Limb (tissue), 2 donors: ENCODE results near the gene LAMA2.
A peak's percentile ranks its signal among the peaks of the same experiment; 100 is the strongest.

Experiments used
- DNase-seq, 2 donors: peaks; one replicate each; pipeline ENCODE4 v3.0.0-alpha.2; 2016; ENCODE audit errors: extremely low spot score in 2 of 2

Gene LAMA2

DNA sequence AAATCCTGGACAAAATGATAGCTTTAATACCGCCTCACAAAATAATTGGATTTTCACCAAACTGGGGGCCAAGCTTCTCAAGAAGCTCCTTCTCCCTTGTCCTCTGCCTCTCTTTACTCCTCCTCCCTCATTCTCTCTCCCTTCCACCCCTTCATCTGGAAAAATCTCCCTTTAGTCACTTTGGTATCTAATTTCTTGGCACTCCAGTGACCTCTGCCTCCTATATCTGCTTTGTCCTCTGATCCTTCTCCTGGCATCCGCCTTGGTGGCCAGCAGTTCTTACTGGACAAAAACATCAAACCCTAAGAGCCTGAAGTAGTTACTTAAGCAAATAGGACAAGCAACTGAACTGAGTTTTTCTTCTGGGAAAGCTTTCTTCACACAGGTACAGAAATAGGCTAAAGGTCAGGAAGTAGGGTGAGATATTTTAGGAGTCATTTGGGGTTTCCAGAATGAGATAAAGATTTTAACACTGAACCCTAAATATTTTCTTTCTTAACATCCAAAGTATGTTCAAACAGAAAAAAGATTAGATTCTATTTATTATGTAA is 606.4 kb downstream of the LAMA2 start:
- no peak for DNase-seq

DNA sequence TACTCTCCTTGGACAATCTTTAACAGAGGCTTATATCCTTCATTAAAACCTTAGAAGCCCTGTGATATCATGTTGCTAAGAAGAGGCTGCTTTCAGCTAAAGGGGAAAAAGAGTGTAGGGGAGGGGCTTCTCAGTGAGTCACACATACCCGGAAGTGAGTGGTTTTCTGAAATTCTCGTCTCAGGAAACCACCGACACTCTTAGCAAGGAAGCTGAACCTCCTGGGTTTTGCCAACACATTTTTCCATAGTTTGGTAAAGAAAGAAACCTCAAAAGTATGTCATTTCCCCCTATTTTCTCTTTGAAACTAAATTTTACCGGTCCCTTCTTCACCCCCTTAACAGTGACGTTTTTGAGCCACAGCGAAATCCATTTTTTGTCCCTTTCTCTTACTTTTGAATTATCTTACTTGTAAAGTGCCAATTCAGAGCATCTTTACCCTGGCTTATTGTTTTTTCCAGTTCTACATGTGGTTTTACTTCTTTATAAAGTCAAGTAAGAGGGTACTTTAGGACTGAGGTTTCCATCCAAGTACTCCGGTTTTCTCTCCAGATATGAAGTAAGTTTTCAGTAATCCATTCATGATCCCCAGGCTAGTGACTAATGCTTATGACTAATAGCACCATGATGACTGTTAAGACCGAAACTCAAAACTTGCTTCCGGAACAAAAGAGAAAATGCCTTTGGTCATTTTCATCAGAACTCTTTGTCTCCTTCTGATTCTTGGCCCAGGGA is 607.8 kb downstream of the LAMA2 start:
- DNase-seq: peak in 1 of 2 donors; percentile 42

DNA sequence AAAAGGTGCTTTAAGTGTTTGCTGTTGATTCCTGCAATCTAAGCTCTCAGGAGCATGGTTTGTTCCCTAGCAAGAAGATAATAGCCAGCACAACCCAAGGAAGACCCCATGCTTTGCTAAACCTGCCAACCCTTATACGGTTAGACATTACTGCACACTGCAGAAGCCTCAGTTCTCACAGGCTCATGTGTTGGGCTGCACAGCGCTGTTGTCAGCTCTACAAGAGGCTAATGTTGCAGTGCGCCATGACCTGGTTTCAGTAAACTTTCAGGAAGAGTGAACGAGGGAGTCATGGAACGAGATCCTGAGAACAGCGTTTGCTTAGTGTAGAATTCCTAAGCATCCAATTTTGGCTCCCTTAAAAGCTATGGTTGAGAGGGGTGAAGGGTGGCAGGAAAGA is 608.5 kb downstream of the LAMA2 start:
- no peak for DNase-seq

DNA sequence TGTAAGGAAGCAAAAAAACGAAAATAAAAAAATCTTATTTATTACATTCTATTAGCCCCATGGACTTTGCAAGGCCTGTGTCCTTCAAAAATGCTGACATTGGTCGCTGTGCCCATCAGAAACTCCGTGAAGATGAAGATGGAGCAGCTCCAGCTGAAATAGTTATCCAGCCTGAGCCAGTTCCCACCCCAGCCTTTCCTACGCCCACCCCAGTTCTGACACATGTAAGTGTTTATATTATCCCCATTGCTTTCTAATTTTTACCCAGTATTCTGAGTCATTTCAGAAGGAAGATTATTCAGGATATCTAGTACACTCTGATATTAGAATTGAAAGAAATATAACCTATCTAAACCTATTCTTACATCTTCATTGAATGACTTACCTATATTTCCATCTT is 609.3 kb downstream of the LAMA2 start:
- no peak for DNase-seq

DNA sequence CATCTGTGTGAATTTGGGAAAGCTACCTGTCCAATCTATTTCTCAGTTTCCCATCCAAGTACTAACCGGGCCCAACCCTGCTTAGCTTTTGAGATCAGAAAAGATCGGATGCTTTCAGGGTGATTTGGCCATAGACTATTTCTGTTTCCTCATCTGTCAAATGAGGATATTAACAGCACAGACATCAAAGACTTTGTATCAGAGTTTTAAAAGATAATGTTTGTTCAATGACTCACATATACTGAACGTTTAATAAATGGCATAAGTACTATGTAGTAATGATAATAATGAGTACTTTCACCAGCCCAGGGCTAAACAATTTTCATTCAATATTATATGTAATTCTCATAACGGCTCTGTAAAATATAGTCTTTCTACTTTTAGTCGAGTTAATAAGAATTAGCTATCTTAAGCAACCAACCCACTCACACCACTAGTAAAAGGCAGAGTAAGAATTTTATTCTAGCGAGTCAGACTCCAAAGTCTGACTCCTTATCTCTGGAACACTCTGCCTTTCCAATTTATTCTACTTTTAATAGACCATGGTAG is 610.5 kb downstream of the LAMA2 start:
- no peak for DNase-seq

DNA sequence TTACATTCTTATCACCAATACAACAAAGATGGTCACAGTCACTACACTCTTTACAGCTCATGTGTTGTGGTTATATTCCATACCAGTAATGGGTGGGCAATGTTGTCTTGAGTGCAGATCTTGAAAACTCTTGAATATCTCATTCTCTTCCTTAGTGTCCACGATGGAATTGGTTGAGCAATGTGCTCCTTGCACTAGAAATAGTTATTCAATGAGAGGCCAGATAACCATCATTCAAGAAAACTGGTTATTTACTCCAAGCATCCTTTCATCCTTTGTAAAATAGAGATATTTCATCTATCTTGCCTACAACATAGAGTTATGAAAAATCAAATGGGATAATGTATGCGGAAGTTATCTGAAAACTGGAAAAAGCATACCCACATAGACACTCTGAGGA is 611.2 kb downstream of the LAMA2 start:
- DNase-seq: no peak

DNA sequence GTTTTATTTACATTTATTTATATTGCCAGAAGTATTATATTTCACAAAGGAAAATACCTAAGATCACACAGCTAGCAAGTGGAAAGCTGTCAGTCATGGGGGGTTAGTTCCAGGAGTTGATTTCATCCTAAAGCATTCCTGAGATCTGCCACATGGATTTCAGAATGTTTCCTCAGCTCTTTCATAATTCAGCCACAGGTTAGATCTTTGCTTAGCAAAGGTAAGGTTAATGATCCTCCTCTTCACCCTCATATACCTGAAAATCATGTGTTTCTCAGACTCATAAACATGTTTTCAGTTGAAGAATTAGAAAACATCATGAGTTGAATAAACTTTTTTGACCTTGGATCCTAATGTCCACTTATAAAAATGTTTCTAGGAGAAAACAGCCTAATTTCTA is 611.6 kb downstream of the LAMA2 start:
- DNase-seq: no peak

DNA sequence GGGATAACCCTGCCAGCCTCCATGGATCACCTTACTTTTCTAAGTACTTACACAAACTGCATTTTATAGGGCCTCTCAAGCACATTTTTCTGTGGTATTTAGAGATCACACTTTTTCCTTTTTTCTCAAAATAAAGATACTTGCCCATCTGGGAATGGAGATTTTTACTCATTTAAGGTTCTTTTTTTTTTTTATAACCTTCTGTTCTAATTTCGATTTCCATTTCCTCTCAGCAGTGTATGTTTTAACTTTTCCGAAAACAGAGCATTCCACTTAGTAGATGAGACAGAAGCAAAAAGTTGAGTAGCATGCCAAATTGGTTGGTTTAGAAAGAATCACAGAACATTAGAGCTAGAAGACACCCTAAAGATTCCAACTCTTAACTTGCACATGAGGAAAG is 612.7 kb downstream of the LAMA2 start:
- DNase-seq: no peak

DNA sequence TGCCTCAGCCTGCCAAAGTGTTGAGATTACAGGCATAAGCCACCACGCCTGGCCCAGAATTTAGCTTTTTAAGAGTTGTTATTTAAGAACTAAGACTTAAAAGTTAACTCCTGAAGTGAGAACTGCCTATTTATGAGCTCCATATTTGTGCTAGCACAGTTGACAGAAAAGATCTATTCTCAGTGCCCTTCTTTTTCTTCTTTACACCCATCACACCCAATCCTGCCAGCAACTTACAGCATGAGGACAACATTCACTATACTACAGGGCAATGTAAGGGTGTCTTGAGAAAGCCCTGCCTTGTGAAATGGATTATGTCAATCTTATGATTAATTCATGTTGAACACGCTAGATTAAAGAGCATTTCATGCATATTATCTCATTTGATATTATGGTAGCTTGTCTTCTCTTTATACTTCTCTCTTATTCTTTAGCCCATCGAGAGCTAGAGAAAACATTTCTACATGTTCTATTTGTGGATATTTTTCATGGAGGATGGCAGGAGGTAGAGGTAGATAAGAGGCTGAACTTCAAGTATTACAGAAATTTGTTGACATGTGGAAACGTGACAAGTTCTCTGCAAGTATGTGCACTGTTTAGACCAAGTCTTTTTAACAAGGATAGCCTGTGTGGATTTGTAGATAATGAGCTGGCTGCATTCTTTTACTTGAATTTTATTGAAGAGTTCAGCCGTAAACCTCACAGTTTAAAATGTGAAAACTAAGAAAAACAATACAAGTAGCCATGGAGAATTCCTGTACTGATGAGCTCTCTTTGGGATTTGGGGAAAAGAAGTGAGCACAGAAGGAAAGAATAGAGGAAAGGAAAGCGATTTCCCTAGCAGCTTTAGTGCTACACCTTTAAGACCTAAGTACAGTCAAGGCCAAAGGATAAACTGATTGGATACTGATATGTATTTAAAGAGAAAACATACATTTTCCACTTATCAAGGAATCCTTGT is 614.8 kb downstream of the LAMA2 start:
- no peak for DNase-seq

DNA sequence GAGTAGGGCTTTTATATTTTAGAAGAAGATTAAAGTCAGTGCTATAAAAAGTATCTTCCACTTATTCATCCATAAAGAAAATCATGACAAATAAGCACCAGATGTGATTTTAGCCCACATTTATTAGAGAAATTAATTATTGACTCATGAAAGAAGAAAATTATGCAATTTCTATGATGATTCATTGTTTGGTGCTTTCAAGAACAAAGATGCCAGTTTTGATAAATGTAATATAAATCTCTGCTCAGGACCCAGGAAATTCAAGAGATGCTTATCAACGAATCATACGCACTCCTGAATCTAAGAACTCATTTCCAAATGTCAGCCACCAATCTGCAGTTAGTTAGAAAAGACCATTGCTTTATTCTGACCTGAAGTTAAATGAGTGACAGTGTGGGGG is 615.6 kb downstream of the LAMA2 start:
- DNase-seq: no peak

DNA sequence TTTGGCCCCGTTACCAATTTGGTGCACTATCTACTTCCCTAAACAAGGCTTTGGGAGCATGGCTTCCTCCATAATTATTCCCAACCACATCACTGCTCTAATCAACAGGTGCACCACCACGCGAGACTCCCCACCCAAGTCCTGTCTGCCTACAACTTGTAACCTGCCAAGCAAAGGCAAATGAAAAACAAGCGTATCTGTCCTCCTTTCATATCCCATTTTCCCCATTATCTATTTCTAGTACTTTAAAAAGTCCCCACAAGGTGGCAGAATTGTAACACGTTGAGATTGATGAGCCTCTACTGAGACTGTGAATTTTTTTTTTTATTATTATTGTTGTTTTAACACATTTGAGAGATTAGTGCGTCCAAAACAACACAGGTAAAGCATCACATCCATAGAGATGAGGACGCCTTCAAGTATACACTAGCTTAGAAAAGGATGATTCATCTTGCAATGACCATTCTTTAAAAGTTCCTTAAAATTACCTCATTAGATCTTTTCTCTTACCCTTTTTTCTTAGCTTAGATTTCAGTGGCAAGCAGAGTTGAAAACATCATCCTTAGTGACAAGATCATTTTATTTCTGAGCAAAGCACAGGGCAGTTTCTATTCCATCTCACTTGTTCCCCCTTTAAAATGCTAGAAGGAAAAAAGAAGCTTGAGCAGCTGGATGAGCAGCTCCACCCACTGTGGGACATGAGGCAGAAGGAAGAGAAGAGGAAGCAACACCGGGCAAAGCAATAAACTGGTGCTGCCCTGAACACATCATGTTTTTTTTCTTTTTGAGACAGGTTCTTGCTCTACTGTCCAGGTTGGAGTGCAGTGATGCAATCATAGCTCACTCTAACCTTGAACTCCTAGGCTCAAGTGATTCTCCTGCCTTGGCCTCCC is 616.3 kb downstream of the LAMA2 start:
- DNase-seq: peak in 1 of 2 donors; percentile 50

DNA sequence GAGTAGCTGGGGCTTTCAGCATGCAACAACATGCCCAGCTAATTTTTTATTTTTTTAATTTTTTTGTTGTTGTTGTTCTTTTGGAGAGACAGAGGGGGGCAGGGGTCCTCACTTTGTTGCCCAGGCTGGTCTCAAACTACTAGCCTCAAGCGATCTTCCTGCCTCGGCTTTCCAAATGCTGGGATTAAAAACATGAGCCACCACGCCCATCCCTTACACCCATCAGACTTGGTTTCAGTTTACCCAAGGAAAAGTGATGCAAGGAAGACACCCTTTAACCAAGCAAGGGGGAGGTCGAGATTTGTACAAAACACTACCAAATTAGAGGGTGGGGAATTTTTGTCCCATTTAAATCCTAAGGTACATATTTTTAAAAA is 616.9 kb downstream of the LAMA2 start:
- no peak for DNase-seq

DNA sequence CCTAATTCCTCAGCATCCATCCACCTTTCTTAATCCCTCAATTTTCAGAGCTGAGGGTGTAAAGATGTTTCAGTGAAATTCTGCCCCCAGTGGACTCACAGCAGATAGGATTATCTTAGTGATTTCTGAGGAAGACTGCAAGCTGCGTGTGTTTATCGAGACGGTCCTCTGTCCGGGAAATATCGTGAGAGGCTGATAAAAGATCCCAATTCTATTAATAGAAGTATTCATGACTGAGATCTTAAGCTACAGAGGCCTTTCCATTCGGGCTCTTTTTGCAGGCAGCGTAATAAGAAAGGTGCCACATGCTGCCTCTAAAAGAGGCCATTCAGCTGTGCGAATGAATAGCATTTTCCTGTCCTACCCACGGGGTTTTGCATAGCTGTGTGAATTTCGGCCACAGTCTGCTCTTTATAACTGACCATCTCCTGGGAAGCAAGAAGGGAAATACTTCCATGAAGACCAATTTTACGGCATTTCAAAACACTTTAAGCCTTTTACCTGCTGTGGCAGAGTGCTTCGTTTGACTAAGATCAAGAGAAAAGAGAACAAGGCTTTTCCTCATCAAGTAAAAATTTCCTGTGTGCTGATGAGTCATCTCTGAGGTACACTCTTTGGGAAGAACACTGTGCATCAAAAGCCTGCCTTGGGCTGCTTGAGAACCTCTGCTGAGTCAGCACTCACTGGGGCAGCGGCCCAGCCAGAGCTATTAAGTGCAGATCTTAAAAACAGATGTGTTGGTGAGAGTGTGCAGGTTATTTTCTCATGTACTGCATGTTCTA is 618.2 kb downstream of the LAMA2 start:
- DNase-seq: peak; percentile 59 to 67

DNA sequence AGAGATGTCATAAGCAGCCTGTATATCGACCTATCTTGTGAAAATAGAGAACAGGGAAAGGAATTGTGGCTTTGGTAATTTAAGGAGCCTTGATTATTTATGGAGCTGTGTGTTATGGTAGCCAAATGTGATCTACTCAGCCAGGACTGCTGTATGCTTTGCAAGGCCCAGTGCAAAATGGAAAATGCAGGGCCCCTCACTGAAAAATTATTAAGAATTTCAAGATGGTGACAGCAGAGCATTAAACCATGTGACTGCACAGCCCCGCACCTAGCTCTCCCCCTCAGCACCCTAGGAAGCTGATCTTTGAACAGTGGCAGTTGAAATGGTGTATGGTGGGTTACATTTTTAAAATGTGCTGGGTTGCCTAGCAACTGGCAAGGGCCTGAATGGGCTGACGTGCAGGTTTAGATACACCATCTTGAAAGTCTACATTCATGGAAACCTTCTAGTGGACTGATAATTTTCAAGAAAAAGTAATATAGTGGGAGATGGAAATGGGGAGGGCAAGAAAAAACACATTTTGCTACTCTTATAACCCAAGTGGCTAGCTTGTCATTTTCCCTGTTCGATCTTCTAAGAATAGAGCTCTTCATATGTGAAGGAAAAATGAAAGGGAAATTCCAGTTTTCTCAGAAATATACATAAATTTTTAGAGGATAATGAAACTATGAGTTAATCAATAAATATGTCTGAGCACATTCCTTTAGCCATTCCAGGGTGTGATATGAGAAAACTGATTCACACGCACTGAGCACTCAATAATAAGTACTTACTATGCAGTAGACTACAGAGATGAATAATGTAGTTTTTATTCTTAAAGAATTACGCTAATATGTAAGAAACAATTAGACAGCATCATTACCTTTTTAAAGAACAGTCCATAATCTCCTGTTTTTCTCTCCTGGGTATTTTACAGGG is 619.1 kb downstream of the LAMA2 start:
- no peak for DNase-seq

DNA sequence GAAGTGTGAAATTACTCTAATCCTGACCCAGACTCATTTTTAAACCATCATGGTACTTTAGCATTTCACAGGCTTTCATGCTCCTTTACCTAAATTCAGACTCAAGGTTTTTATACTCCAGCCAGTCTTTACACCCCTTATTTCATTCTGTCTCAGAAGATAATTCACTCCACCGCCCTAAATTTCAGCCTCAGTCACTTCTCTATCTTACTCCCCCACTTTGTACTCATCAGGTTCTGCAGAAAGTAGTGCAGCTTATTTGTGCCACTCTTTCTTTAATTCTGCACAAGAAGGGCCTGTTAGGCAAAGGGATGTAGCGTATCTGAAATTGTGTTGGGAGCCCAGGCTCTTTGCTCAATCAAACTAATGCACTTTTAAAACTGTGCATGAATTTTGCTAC is 621.5 kb downstream of the LAMA2 start:
- DNase-seq: no peak

DNA sequence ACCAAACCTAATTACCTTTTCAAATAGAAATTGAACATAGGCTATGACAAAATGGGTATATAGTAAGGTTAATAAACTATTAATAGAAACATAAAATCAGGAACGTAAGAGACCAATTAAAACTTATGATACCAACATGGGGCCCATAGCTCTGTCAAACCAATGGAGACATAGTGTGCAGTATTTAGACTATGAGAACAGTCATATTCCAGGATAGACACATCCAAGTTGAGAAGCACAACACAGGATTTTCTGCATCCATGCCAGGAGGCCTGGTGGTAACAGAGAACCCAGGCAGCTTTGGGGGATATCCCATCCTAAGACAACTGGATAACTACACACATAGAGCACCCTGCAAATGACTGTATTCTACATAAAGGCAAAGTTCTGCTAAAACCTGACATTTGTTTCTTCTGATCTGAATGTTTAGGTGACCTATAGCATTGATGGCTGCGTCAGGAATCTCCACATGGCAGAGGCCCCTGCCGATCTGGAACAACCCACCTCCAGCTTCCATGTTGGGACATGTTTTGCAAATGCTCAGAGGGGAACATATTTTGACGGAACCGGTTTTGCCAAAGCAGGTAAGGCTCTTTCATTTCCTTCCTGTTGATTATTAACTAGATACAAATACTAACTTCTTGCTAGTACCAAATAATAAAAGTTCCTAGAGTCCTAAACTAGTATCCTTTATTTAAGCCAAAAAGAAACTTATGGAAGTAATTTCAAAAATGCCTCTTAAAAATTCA is 624.3 kb downstream of the LAMA2 start:
- DNase-seq: no peak

DNA sequence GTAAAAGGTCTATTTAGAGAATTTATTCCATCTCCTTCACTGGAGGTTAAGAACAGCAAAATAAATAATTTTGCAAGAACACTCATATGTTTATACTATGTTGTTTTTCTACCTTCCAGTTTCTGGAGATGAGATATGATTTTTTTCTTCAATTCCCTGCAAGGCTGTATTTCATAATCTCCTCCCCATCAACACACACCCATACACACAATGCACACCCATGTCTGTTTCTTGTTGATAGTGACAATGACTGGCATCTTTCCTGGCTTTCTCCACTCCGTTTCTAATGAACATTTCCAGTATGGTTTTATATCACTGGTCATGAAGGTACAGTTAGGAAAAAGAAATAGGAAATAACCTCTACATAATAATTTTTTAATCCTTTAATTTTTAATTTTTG is 624.9 kb downstream of the LAMA2 start:
- no peak for DNase-seq

DNA sequence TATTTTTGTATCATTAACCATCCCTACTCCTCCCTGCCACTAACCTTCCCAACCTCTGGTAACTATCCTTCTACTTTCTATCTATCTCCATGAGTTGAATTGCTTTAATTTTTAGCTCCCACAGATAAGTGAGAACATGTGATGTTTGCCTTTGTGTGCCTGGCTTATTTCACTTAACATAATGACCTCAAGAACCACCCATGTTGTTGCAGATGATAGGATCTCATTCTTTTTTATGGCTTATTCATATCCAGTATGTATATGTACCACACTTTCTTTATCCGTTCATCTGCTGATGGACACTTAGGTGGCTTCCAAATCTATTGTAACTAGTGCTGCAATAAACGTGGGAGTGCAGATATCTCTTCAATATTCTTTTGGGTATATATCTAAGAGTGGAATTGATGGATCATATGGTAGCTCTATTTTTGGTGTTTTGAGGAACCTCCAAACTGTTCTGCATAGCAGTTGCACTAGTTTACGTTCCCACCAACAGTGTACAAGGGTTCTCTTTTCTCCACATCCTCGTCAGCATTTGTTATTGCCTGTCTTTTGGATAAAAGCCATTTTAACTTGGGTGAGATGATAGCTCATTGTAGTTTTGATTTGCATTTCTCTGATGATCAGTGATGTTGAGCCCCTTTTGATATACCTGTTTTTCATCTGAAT is 625.7 kb downstream of the LAMA2 start:
- DNase-seq: no peak
